VCaP (cell line): Measurements from ENCODE around the gene ACOT7.

Experiments used
- H3K27ac ChIP-seq: fragments of 450-650 bp; 2 replicates; pipeline ENCODE4 v1.5.1; 2017
- CTCF ChIP-seq: fragments of 450-650 bp; conservative IDR thresholded peaks from 2 replicates; pipeline ENCODE4 v1.5.1; 2017; ENCODE audit warnings: mild to moderate bottlenecking, moderate library complexity

Gene ACOT7

GRCh38 chr1:6257541-6258069 is 136.0 kb downstream of the ACOT7 start:
- TF ChIP-seq CTCF, result no peak
- no peak overlapping the region for H3K27ac ChIP-seq

GRCh38 chr1:6256645-6257044 is 136.9 kb downstream of the ACOT7 start:
- no peak for TF ChIP-seq CTCF
- no peak overlapping the region for H3K27ac ChIP-seq

GRCh38 chr1:6254691-6255090 is 138.9 kb downstream of the ACOT7 start:
- no peak for TF ChIP-seq CTCF
- no peak overlapping the region for H3K27ac ChIP-seq

- no peak overlapping the region for H3K27ac ChIP-seq
- TF ChIP-seq CTCF, result no peak
These were observed 140.2 kb downstream of the ACOT7 start for GRCh38 chr1:6253380-6253779.

GRCh38 chr1:6252374-6252710 is 141.2 kb downstream of the ACOT7 start:
- no peak overlapping the region for H3K27ac ChIP-seq
- no peak for TF ChIP-seq CTCF

- no peak for TF ChIP-seq CTCF
- no peak overlapping the region for H3K27ac ChIP-seq
These were observed 141.7 kb downstream of the ACOT7 start for GRCh38 chr1:6251681-6252373.

- TF ChIP-seq CTCF, result no peak
- H3K27ac ChIP-seq, result no peak overlapping the region
These were observed 142.3 kb downstream of the ACOT7 start for GRCh38 chr1:6251233-6251632.
